ENCODE data around the gene LHX3.

DNA sequence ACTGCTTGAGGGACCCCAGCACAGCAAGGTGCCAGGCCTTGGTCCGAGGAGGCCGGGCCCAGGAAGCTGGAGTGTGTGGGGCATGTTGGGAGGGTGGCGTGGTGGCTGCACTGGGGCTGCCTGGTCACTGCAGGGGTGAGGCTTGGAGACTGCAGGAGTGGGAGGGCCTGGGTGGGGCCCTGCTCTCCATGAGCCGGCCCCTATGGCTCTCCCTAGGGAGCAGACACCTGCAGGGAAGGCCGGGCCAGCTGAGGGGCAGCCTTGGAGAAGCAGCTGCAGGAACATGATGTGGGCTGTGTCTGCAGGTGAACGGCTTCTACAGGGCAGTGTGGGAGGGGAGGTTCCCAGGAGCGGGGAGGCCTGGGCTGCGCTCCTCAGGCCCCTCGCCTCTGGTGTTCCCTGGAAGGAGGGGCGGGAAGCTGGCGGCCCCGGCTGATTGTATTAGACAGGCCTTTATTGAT, 44.5 kb downstream of the LHX3 start:
- no peak for TF ChIP-seq POLR2A (IDR thresholded peaks at IDR 0.05)
- TF ChIP-seq, protein P1, sequence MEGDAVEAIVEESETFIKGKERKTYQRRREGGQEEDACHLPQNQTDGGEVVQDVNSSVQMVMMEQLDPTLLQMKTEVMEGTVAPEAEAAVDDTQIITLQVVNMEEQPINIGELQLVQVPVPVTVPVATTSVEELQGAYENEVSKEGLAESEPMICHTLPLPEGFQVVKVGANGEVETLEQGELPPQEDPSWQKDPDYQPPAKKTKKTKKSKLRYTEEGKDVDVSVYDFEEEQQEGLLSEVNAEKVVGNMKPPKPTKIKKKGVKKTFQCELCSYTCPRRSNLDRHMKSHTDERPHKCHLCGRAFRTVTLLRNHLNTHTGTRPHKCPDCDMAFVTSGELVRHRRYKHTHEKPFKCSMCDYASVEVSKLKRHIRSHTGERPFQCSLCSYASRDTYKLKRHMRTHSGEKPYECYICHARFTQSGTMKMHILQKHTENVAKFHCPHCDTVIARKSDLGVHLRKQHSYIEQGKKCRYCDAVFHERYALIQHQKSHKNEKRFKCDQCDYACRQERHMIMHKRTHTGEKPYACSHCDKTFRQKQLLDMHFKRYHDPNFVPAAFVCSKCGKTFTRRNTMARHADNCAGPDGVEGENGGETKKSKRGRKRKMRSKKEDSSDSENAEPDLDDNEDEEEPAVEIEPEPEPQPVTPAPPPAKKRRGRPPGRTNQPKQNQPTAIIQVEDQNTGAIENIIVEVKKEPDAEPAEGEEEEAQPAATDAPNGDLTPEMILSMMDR (IDR thresholded peaks at IDR 0.05), result no peak
